Activated CD8-positive, alpha-beta memory T cell treated with anti-CD3 and anti-CD28 coated beads, Interleukin-2, amount 50 U/mL, for 4 hours (primary cell): Measurements from ENCODE around the gene EDEM1.
"Not testable (repeated sequence)": the region's sequence is repeated elsewhere in the genome, so short reads cannot be mapped to it uniquely, and the experiment has no call there.

Experiments
- DNase-seq: peaks from one replicate; pipeline ENCODE4 v3.0.0-alpha.2; 2020

EDEM1 gene

GRCh38 chr3:5179036-5179435 lies 8.5 kb upstream of the EDEM1 start:
- not testable (repeated sequence) for DNase-seq

GRCh38 chr3:5181469-5182141 lies 5.9 kb upstream of the EDEM1 start:
- DNase-seq = no peak

GRCh38 chr3:5183714-5184113 lies 3.8 kb upstream of the EDEM1 start:
- not testable (repeated sequence) for DNase-seq

- no peak for DNase-seq
Measured at GRCh38 chr3:5184499-5184898, 3.0 kb upstream of the EDEM1 start.

- DNase-seq = no peak
Measured at GRCh38 chr3:5185093-5185673, 2.3 kb upstream of the EDEM1 start.

GRCh38 chr3:5186089-5186857 lies 1.2 kb upstream of the EDEM1 start:
- no peak for DNase-seq

GRCh38 chr3:5186858-5187155 lies 700 bp upstream of the EDEM1 start:
- no peak for DNase-seq

- peak; percentile 47 for DNase-seq
Measured at GRCh38 chr3:5187920-5188418, 462 bp downstream of the EDEM1 start.

- peak; percentile 50 for DNase-seq
Measured at GRCh38 chr3:5188419-5189221, 1.1 kb downstream of the EDEM1 start.

GRCh38 chr3:5190147-5190791 lies 2.8 kb downstream of the EDEM1 start:
- no peak for DNase-seq

GRCh38 chr3:5191555-5192304 lies 4.2 kb downstream of the EDEM1 start:
- no peak for DNase-seq

- peak; percentile 34 for DNase-seq
Measured at GRCh38 chr3:5192571-5193365, 5.3 kb downstream of the EDEM1 start.

- DNase-seq = no peak
Measured at GRCh38 chr3:5194341-5194740, 6.8 kb downstream of the EDEM1 start.

- no peak for DNase-seq
Measured at GRCh38 chr3:5194801-5195509, 7.4 kb downstream of the EDEM1 start.

- DNase-seq = no peak
Measured at GRCh38 chr3:5195605-5196004, 8.1 kb downstream of the EDEM1 start.

GRCh38 chr3:5197022-5197421 lies 9.5 kb downstream of the EDEM1 start:
- DNase-seq = no peak

GRCh38 chr3:5197470-5198312 lies 10.2 kb downstream of the EDEM1 start:
- DNase-seq = peak; percentile 32

GRCh38 chr3:5198313-5198677 lies 10.8 kb downstream of the EDEM1 start:
- DNase-seq = no peak

- DNase-seq = no peak
Measured at GRCh38 chr3:5198986-5199731, 11.7 kb downstream of the EDEM1 start.
